ENCODE results near the gene FTO. TPM values are rescaled to one million over a fixed set of nuclear protein-coding genes. Genes with fewer than 3 reads are reported as not detected.

Gene FTO
- total RNA-seq, 4 donors from 2014 or later: 64.4 to 116 (median 71.3) TPM

- 83% methylated on average over 13 of the region's 13 CpGs for WGBS
- Histone ChIP-seq H3K27ac (no peak overlapping the region), H3K27me3 (no peaks in the 10 kb centered on the region), H3K4me3 (no peak overlapping the region), H3K4me1 (no peaks in the 10 kb centered on the region), H3K9me3 (no peaks in the 10 kb centered on the region), H3K36me3 (no peaks in the 10 kb centered on the region)
- TF ChIP-seq CTCF (IDR thresholded peaks at IDR 0.05) (no peak), EP300 (IDR thresholded peaks at IDR 0.05) (no peak), POLR2A (IDR thresholded peaks at IDR 0.05) (no peak), POLR2AphosphoS5 (IDR thresholded peaks at IDR 0.05) (no peak)
- DNase-seq (ENCODE audit: low spot score in 2 of 2): no peak
Measured at GRCh38 chr16:54062361-54063278, 358.7 kb downstream of the FTO start.

- no peak overlapping the region for H3K4me3 ChIP-seq
- no peaks in the 10 kb centered on the region for H3K27me3 ChIP-seq
- WGBS: 88% methylated on average over 10 of the region's 10 CpGs
- DNase-seq (ENCODE audit: low spot score in 2 of 2): no peak
- H3K36me3 ChIP-seq: no peaks in the 10 kb centered on the region
- TF ChIP-seq CTCF (IDR thresholded peaks at IDR 0.05): no peak
- H3K27ac ChIP-seq: no peak overlapping the region
- no peaks in the 10 kb centered on the region for H3K9me3 ChIP-seq
- no peaks in the 10 kb centered on the region for H3K4me1 ChIP-seq
Measured at GRCh38 chr16:54063279-54063773, 359.4 kb downstream of the FTO start.

GRCh38 chr16:54066451-54067105 is 362.6 kb downstream of the FTO start:
- Histone ChIP-seq H3K27me3 (no peaks in the 10 kb centered on the region), H3K4me1 (no peaks in the 10 kb centered on the region), H3K4me3 (no peak overlapping the region), H3K27ac (no peak overlapping the region), H3K9me3 (no peaks in the 10 kb centered on the region), H3K36me3 (no peaks in the 10 kb centered on the region)
- no peak for DNase-seq (ENCODE audit: low spot score in 2 of 2)
- TF ChIP-seq POLR2AphosphoS5 (IDR thresholded peaks at IDR 0.05): no peak
- no peak for TF ChIP-seq CTCF (IDR thresholded peaks at IDR 0.05)
- no peak for TF ChIP-seq POLR2A (IDR thresholded peaks at IDR 0.05)
- TF ChIP-seq EP300 (IDR thresholded peaks at IDR 0.05): no peak
- 79% methylated on average over 4 of the region's 4 CpGs for WGBS

- DNase-seq (ENCODE audit: low spot score in 2 of 2): no peak
- Histone ChIP-seq H3K4me3 (no peak overlapping the region), H3K36me3 (no peaks in the 10 kb centered on the region), H3K4me1 (no peaks in the 10 kb centered on the region), H3K9me3 (no peaks in the 10 kb centered on the region), H3K27me3 (no peaks in the 10 kb centered on the region), H3K27ac (no peak overlapping the region)
- TF ChIP-seq POLR2A (IDR thresholded peaks at IDR 0.05) (no peak), CTCF (IDR thresholded peaks at IDR 0.05) (no peak), EP300 (IDR thresholded peaks at IDR 0.05) (no peak), POLR2AphosphoS5 (IDR thresholded peaks at IDR 0.05) (no peak)
- 92% methylated on average over 8 of the region's 8 CpGs for WGBS
Measured at GRCh38 chr16:54067322-54068065, 363.5 kb downstream of the FTO start.
